HCT116 (cell line): ENCODE measurements around the gene FGFR1OP2. TPM values are rescaled to one million over a fixed set of nuclear protein-coding genes. Genes with fewer than 3 reads are reported as not detected.
A peak's percentile ranks its signal among the peaks of the same experiment; 100 is the strongest.

Experiments
- ATAC-seq: fragments of 200-7000 bp; cut with Tn5 transposase; 2 replicates; pipeline ENCODE4 v1.9.1; 2020; ENCODE audit warnings: mild to moderate bottlenecking, moderate library complexity
- BruUV-seq: library from RNA; stranded (reverse); fragments of 400-500 nt; replicated peaks from 2 replicates; lab custom pipeline; 2021; lab: Mats Ljungman, UMichigan
- CTCF ChIA-PET: fragments of 300-600 bp; sonication (Branson Sonifier 250); formaldehyde crosslinking; loops from one replicate; lab custom pipeline; 2021; ENCODE audit warnings: antibody characterized with exemption; lab: Charles Lee
- POLR2A ChIA-PET: fragments of 300-600, 350-600 bp; sonication (Branson Sonifier 250); formaldehyde crosslinking; loops from one replicate; lab custom pipeline; 2021; ENCODE audit warnings: antibody characterized with exemption; lab: Charles Lee
- RAD21 ChIA-PET, 2 experiments: fragments of 300-600 bp; sonication (Branson Sonifier 250); formaldehyde crosslinking; loops; one replicate each; lab custom pipeline; 2023; ENCODE audit warnings: low total read pairs in 2 of 2; ENCODE audit not compliant: uncharacterized antibody in 2 of 2, unreplicated experiment in 2 of 2, low non-redundant PET in 1 of 2; lab: Charles Lee
- DNase-seq: peaks from one replicate; pipeline ENCODE4 v3.0.0-alpha.2; 2010; ENCODE audit warnings: low read depth, low spot score
- H2AFZ ChIP-seq: fragments of 200-600 bp; shearing (Covaris generic), sonication (generic); 2 replicates; pipeline ENCODE4 v1.6.1; 2017; ENCODE audit warnings: low read depth, mixed run types, mixed read lengths, antibody characterized with exemption, low read length; ENCODE audit not compliant: poor library complexity, severe bottlenecking
- H3K27ac ChIP-seq: 2 replicates; pipeline ENCODE4 v1.5.1; 2012; ENCODE audit warnings: low read depth, low read length
- H3K27me3 ChIP-seq: fragments of 200-600 bp; sonication (generic); 2 replicates; pipeline ENCODE4 v1.6.1; 2016; ENCODE audit warnings: mixed run types, low read length, mixed read lengths; ENCODE audit not compliant: insufficient read depth
- H3K36me3 ChIP-seq, 2 experiments: fragments of 200-500 bp in 1 of 2; fragments of 200-600 bp in 1 of 2; sonication (Bioruptor generic) in 1 of 2; sonication (generic) in 1 of 2; 2 replicates each; pipeline versions ENCODE4 v1.5.1 to v1.6.1; 2014 to 2016; ENCODE audit warnings: low read length in 2 of 2, inconsistent platforms in 1 of 2, mixed read lengths in 1 of 2, mixed run types in 1 of 2; ENCODE audit not compliant: insufficient read depth in 2 of 2, control insufficient read depth in 1 of 2
- H3K4me1 ChIP-seq, 2 experiments: fragments of 200-600 bp in 1 of 2; sonication (generic) in 1 of 2; 2 replicates each; pipeline versions ENCODE4 v1.5.1 to v1.6.1; 2012 to 2017; ENCODE audit warnings: low read length in 2 of 2, inconsistent platforms in 1 of 2, mild to moderate bottlenecking in 1 of 2, mixed read lengths in 1 of 2, mixed run types in 1 of 2, moderate library complexity in 1 of 2; ENCODE audit not compliant: insufficient read depth in 2 of 2, control insufficient read depth in 1 of 2
- H3K4me2 ChIP-seq: fragments of 200-600 bp; sonication (generic); 2 replicates; pipeline ENCODE4 v1.6.1; 2017; ENCODE audit warnings: mixed run types, low read length, mixed read lengths
- H3K4me3 ChIP-seq, 2 experiments: fragments of 200-600 bp in 1 of 2; sonication (generic) in 1 of 2; replicated peaks in 1 of 2; 2 replicates each; pipeline ENCODE4 v1.5.1; 2011 to 2016; ENCODE audit warnings: low read length in 2 of 2, control low read depth in 1 of 2, low read depth in 1 of 2, mild to moderate bottlenecking in 1 of 2, mixed read lengths in 1 of 2, mixed run types in 1 of 2
- H3K79me2 ChIP-seq: fragments of 200-600 bp; sonication (generic); 2 replicates; pipeline ENCODE4 v1.6.1; 2017; ENCODE audit warnings: mild to moderate bottlenecking, mixed run types, low read length, moderate library complexity, mixed read lengths; ENCODE audit not compliant: insufficient read depth
- H3K9ac ChIP-seq: fragments of 200-600 bp; sonication (generic); 2 replicates; pipeline ENCODE4 v1.6.1; 2016; ENCODE audit warnings: low read length, mixed read lengths
- H3K9me2 ChIP-seq: fragments of 200-600 bp; sonication (generic), shearing (Covaris generic); 2 replicates; pipeline ENCODE4 v1.6.1; 2017; ENCODE audit warnings: mixed run types, mild to moderate bottlenecking, moderate library complexity; ENCODE audit not compliant: insufficient read depth
- H3K9me3 ChIP-seq, 2 experiments: fragments of 200-500 bp in 1 of 2; fragments of 200-600 bp in 1 of 2; sonication (Bioruptor generic) in 1 of 2; sonication (generic) in 1 of 2; 2 replicates each; pipeline ENCODE4 v1.6.1; 2014 to 2017; ENCODE audit warnings: low read length in 2 of 2, mixed read lengths in 2 of 2, inconsistent platforms in 1 of 2, low read depth in 1 of 2, mild to moderate bottlenecking in 1 of 2, mixed run types in 1 of 2, moderate library complexity in 1 of 2; ENCODE audit not compliant: control insufficient read depth in 1 of 2, insufficient read depth in 1 of 2
- H4K20me1 ChIP-seq: fragments of 200-600 bp; sonication (generic), shearing (Covaris generic); 2 replicates; pipeline ENCODE4 v1.6.1; 2017; ENCODE audit warnings: mixed run types, mild to moderate bottlenecking, moderate library complexity; ENCODE audit not compliant: insufficient read depth
- ATF3 ChIP-seq: IDR thresholded peaks from 2 replicates; pipeline ENCODE4 v1.6.1; 2012
- CBX3 ChIP-seq: IDR thresholded peaks from 2 replicates; pipeline ENCODE4 v1.6.1; 2012; ENCODE audit warnings: low read depth
- CEBPB ChIP-seq: IDR thresholded peaks from 2 replicates; pipeline ENCODE4 v1.6.1; 2012; ENCODE audit warnings: low read depth
- CTCF ChIP-seq, 3 experiments: fragments of 200-600 bp in 1 of 3; sonication (generic) in 1 of 3; IDR thresholded peaks in 2 of 3; conservative IDR thresholded peaks in 1 of 3; 2 replicates each; pipeline ENCODE4 v1.5.1; 2012 to 2017; ENCODE audit warnings: low read depth in 2 of 3, low read length in 2 of 3, antibody characterized with exemption in 1 of 3, borderline replicate concordance in 1 of 3, control low read depth in 1 of 3, mild to moderate bottlenecking in 1 of 3, mixed read lengths in 1 of 3, mixed run types in 1 of 3, moderate library complexity in 1 of 3; ENCODE audit not compliant: insufficient read depth in 1 of 3
- EGR1 ChIP-seq: IDR thresholded peaks from 2 replicates; pipeline ENCODE4 v1.6.1; 2012; ENCODE audit warnings: low read depth
- ELF1 ChIP-seq: IDR thresholded peaks from 2 replicates; pipeline ENCODE4 v1.6.1; 2012; ENCODE audit warnings: low read depth, borderline replicate concordance
- EZH2 ChIP-seq: fragments of 200-600 bp; sonication (generic); IDR thresholded peaks from 2 replicates; pipeline ENCODE4 v1.6.1; 2017; ENCODE audit warnings: antibody characterized with exemption, mixed run types
- FOSL1 ChIP-seq: IDR thresholded peaks from 2 replicates; pipeline ENCODE4 v1.6.1; 2012; ENCODE audit warnings: low read depth
- JUND ChIP-seq: IDR thresholded peaks from 2 replicates; pipeline ENCODE4 v1.6.1; 2012
- MAX ChIP-seq: IDR thresholded peaks from 2 replicates; pipeline ENCODE4 v1.6.1; 2012
- POLR2A ChIP-seq: IDR thresholded peaks from 2 replicates; pipeline ENCODE4 v1.7.0; 2011; ENCODE audit warnings: borderline replicate concordance; ENCODE audit not compliant: insufficient read depth, insufficient read length; ENCODE audit errors: extremely low read depth
- POLR2AphosphoS5 ChIP-seq: IDR thresholded peaks from 2 replicates; pipeline ENCODE4 v1.6.1; 2011; ENCODE audit warnings: mild to moderate bottlenecking, low read depth, low read length, moderate library complexity
- RAD21 ChIP-seq: IDR thresholded peaks from 2 replicates; pipeline ENCODE4 v1.6.1; 2012; ENCODE audit warnings: low read depth, mild to moderate bottlenecking
- REST ChIP-seq: IDR thresholded peaks from 2 replicates; pipeline ENCODE4 v1.6.1; 2012; ENCODE audit warnings: low read depth
- SIN3A ChIP-seq: IDR thresholded peaks from 2 replicates; pipeline ENCODE4 v1.6.1; 2012; ENCODE audit warnings: low read depth
- SP1 ChIP-seq: IDR thresholded peaks from 2 replicates; pipeline ENCODE4 v1.6.1; 2012; ENCODE audit warnings: low read depth
- SRF ChIP-seq: IDR thresholded peaks from 2 replicates; pipeline ENCODE4 v1.6.1; 2012; ENCODE audit warnings: low read depth
- TCF7L2 ChIP-seq: IDR thresholded peaks from 2 replicates; pipeline ENCODE4 v1.7.0; 2011; ENCODE audit warnings: borderline replicate concordance, inconsistent platforms; ENCODE audit not compliant: insufficient read depth, insufficient read length; ENCODE audit errors: extremely low read depth
- YY1 ChIP-seq: IDR thresholded peaks from 2 replicates; pipeline ENCODE4 v1.6.1; 2011; ENCODE audit warnings: low read length, low read depth, moderate library complexity, mild to moderate bottlenecking; ENCODE audit not compliant: insufficient replicate concordance; ENCODE audit errors: extremely low read depth
- ZFX ChIP-seq: fragments of 450-650 bp; IDR thresholded peaks from 2 replicates; pipeline ENCODE4 v1.6.1; 2017
- ZNF274 ChIP-seq: fragments of 200-500 bp; sonication (Bioruptor generic); IDR thresholded peaks from 2 replicates; pipeline ENCODE4 v1.6.1; 2014; ENCODE audit warnings: mild to moderate bottlenecking, low read depth, low read length, inconsistent platforms
- intact Hi-C: fragments of 100-400 bp; cut with micrococcal nuclease; formaldehyde crosslinking; loops from 2 replicates; pipeline ENCODE4 v1.10.0; 2022
- total RNA-seq: library from RNA; stranded (reverse); gene quantifications from one replicate; pipeline ENCODE4 v1.2.1, GENCODE V29; 2021; ENCODE audit not compliant: unreplicated experiment

FGFR1OP2 gene
- total RNA-seq, 1 experiment from 2014 or later, result 29.6 TPM

- Histone ChIP-seq H3K4me3 (peak within 1 kb of the TSS; percentile 47 to 87), H3K9me2 (no peaks in the 10 kb centered on the region), H3K9ac (peak within 1 kb of the TSS; percentile 70), H3K79me2 (peaks cover 37% of the 10 kb centered on the region), H3K4me2 (peak within 1 kb of the TSS; percentile 99), H3K4me1 (peaks cover 18 to 34% of the 10 kb centered on the region in 2 experiments; a peak in 3 of 4 replicates), H3K27ac (peak within 1 kb of the TSS; percentile 61), H4K20me1 (no peaks in the 10 kb centered on the region), H3K36me3 (no peaks in the 10 kb centered on the region; a peak in 1 of 4 replicates), H3K27me3 (no peaks in the 10 kb centered on the region), H2AFZ (peak within 1 kb of the TSS; percentile 65), H3K9me3 (no peaks in the 10 kb centered on the region)
- CTCF ChIA-PET, result interaction anchor here (0.8 to 2.6 kb wide), 9 partner anchors 9 to 291 kb away, joined by 3 to 68 read pairs (median 4); partner anchors contain the start of gene MED21
- BruUV-seq, result no TSS peak
- ATAC-seq, result peak; percentile 95
- POLR2A ChIA-PET, result interaction anchor here (1.0 kb wide), 1 partner anchor 8 kb away, joined by 3 read pairs; the partner anchor contains the start of gene MED21
- RAD21 ChIA-PET, result no interaction called here
- peak; percentile 77 for DNase-seq
- intact Hi-C loops, result loop anchor here (2.0 to 10.0 kb wide), 3 partner anchors 77 to 691 kb away; partner anchors contain the start of genes FGFR1OP2 and INTS13
- TF ChIP-seq POLR2AphosphoS5 (peak; percentile 85), FOSL1 (no peak), CTCF (IDR thresholded peaks at IDR 0.05 in 2 of 3, conservative IDR thresholded peaks at IDR 0.05 in 1 of 3; ENCODE audit: borderline replicate concordance in 1 of 3, insufficient read depth in 1 of 3, low read depth in 2 of 3, low read length in 2 of 3) (peak; percentile 78 to 97 (median 84)), SP1 (no peak), ZNF274 (no peak), TCF7L2 (peak; percentile 34), YY1 (peak; percentile 68), CBX3 (no peak), REST (no peak), EZH2 (no peak), RAD21 (peak; percentile 82), ATF3 (no peak), ZFX (no peak), MAX (peak; percentile 96), ELF1 (no peak), JUND (no peak), CEBPB (no peak), EGR1 (no peak; the same call in 1 of the 2 replicates), SIN3A (peak; percentile 19; the same call in 1 of the 2 replicates), SRF (no peak), POLR2A (peak; percentile 47)
These were observed 76.0 kb downstream of the FGFR1OP2 start, which contains the start of gene TM7SF3 for GRCh38 chr12:27014085-27014858. TM7SF3 (minus strand) TSS chr12:27014384; CDS start chr12:27014168, 216 bp downstream.
